HepG2 (cell line): ENCODE results near the gene SMG7. TPM values are rescaled to one million over a fixed set of nuclear protein-coding genes. Genes with fewer than 3 reads are reported as not detected.

Source experiments
- ARNT ChIP-seq: fragments of 450-650 bp; IDR thresholded peaks from 2 replicates; pipeline ENCODE4 v1.6.1; 2017
- HOXA5 ChIP-seq: sonication (generic); formaldehyde crosslinking; IDR thresholded peaks from 2 replicates; pipeline ENCODE4 v1.4.0; 2020; ENCODE audit warnings: missing genetic modification reagents
- KMT2B ChIP-seq: IDR thresholded peaks from 2 replicates; pipeline ENCODE4 v1.6.1; 2016; ENCODE audit warnings: missing genetic modification reagents, missing compliant biosample characterization
- MAZ ChIP-seq, 2 experiments: sonication (generic) in 1 of 2; formaldehyde crosslinking in 1 of 2; IDR thresholded peaks; 2 replicates each; pipeline versions ENCODE4 v1.5.0 to v1.6.1; 2012 to 2020; ENCODE audit warnings: low read depth in 2 of 2, mild to moderate bottlenecking in 2 of 2, borderline replicate concordance in 1 of 2, improper control_type of control experiment in 1 of 2, low read length in 1 of 2, missing genetic modification reagents in 1 of 2, moderate library complexity in 1 of 2
- MTF1 ChIP-seq: sonication (generic); formaldehyde crosslinking; IDR thresholded peaks from 2 replicates; pipeline ENCODE4 v1.5.0; 2020; ENCODE audit warnings: missing genetic modification reagents
- NFATC3 ChIP-seq: sonication (generic); formaldehyde crosslinking; IDR thresholded peaks from 2 replicates; pipeline ENCODE4 v1.5.1; 2020; ENCODE audit warnings: mild to moderate bottlenecking, missing genetic modification reagents
- PAWR ChIP-seq: sonication (generic); formaldehyde crosslinking; IDR thresholded peaks from 2 replicates; pipeline ENCODE4 v1.4.0; 2020; ENCODE audit warnings: missing genetic modification reagents, mild to moderate bottlenecking, borderline replicate concordance
- RXRA ChIP-seq: sonication (generic); formaldehyde crosslinking; IDR thresholded peaks from 2 replicates; pipeline ENCODE4 v1.5.1; 2020; ENCODE audit warnings: missing genetic modification reagents
- SAP130 ChIP-seq: IDR thresholded peaks from 2 replicates; pipeline ENCODE4 v1.6.1; 2016; ENCODE audit warnings: low read depth
- SCMH1 ChIP-seq: sonication (generic); formaldehyde crosslinking; IDR thresholded peaks from 2 replicates; pipeline ENCODE4 v1.9.0; 2021; ENCODE audit warnings: missing genetic modification reagents, mild to moderate bottlenecking, borderline replicate concordance
- ZFP36L2 ChIP-seq: sonication (generic); formaldehyde crosslinking; IDR thresholded peaks from 2 replicates; pipeline ENCODE4 v1.4.0; 2020; ENCODE audit warnings: missing genetic modification reagents
- ZNF207 ChIP-seq: fragments of 450-650 bp; IDR thresholded peaks from 2 replicates; pipeline ENCODE4 v1.6.1; 2016; ENCODE audit warnings: antibody characterized with exemption, borderline replicate concordance
- ZNF3 ChIP-seq: IDR thresholded peaks from 2 replicates; pipeline ENCODE4 v1.7.0; 2017; ENCODE audit warnings: inconsistent platforms
- ZNF550 ChIP-seq: sonication (generic); formaldehyde crosslinking; IDR thresholded peaks from 2 replicates; pipeline ENCODE4 v1.4.0; 2020; ENCODE audit warnings: mild to moderate bottlenecking, missing genetic modification reagents, borderline replicate concordance
- ZNF570 ChIP-seq: sonication (generic); formaldehyde crosslinking; IDR thresholded peaks from 2 replicates; pipeline ENCODE4 v1.4.0; 2020; ENCODE audit warnings: mild to moderate bottlenecking, missing genetic modification reagents, borderline replicate concordance
- ZNF768 ChIP-seq: sonication (generic); formaldehyde crosslinking; IDR thresholded peaks from 2 replicates; pipeline ENCODE4 v1.4.0; 2020; ENCODE audit warnings: missing genetic modification reagents
- polyA plus RNA-seq, 8 experiments: library from polyadenylated mRNA; depleted of rRNA in 3 of 8; stranded (reverse) in 7 of 8; unstranded in 1 of 8; fragments of >200 nt; fragmentation: Illumina TruSeq in 4 of 8; extraction: Trizol in 4 of 8; gene quantifications; 2 replicates each; pipeline versions ENCODE4 v1.2.1 to v1.2.3, GENCODE V29; 2011 to 2016; ENCODE audit warnings: low read depth in 4 of 8, missing spikeins in 1 of 8, mixed read lengths in 1 of 8; ENCODE audit not compliant: insufficient read depth in 1 of 8
- total RNA-seq, 5 experiments: library from RNA; depleted of rRNA; stranded (reverse); fragments of >200 nt; fragmentation: Illumina TruSeq; extraction: Trizol; gene quantifications; 2 replicates each; pipeline ENCODE4 v1.2.3, GENCODE V29; 2016; ENCODE audit warnings: low read depth in 1 of 5
- TF ChIP-seq, protein P1 (sequence below): fragments of 450-650 bp; IDR thresholded peaks from 2 replicates; pipeline ENCODE4 v1.6.1; 2017; ENCODE audit warnings: mild to moderate bottlenecking
- TF ChIP-seq, protein P2 (sequence below): sonication (generic); formaldehyde crosslinking; IDR thresholded peaks from 2 replicates; pipeline ENCODE4 v1.4.0; 2020; ENCODE audit warnings: missing genetic modification reagents, borderline replicate concordance
- TF ChIP-seq, protein P3 (sequence below): sonication (generic); formaldehyde crosslinking; IDR thresholded peaks from 2 replicates; pipeline ENCODE4 v1.4.0; 2020; ENCODE audit warnings: missing genetic modification reagents
- TF ChIP-seq, protein P4 (sequence below): sonication (generic); formaldehyde crosslinking; IDR thresholded peaks from 2 replicates; pipeline ENCODE4 v1.4.0; 2020; ENCODE audit warnings: missing genetic modification reagents, mild to moderate bottlenecking, borderline replicate concordance

SMG7 gene
- total and polyA plus RNA-seq, 2 of the 13 experiments (the other 11 are each of a cell fraction or from before 2014, with no cell fraction given), result 14.9 to 27.9 TPM

DNA sequence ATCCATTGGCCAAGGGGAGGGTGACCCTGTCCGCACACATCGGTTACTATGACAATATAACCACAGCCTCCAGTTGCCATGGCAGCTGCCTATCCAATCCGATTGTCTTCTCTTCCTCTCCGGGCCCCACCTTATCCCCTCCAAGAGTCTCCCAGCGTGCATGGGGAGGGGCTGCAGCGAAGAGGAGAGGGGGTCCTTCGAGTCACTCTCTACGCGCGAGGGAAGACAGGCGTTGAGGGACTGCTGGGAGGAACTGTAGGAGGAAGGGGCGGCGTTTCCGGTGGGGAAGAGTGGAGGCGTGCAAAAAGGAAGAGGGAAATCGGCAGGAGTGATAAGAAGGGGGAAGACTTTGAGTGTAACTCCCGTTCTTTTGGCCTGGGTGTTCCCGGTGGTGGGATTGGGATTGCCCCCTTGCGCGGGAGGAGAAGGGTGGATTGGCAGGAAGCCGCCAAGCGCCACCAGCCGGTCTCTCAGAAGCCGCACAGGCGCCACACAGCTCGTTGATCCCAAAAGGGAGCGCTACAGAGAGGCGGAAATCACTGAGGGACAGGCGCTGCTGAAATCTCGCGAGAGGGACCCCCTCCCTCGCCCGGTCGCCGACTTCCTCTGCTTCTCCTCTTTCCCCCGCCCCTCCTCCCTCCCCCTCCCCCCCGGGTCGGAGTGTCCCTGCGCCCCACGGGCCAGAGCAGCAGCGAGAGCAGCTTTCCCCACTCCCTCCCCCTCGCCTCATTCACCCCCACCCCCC is 384 bp upstream of the SMG7 start (continued):
- TF ChIP-seq, protein P1, sequence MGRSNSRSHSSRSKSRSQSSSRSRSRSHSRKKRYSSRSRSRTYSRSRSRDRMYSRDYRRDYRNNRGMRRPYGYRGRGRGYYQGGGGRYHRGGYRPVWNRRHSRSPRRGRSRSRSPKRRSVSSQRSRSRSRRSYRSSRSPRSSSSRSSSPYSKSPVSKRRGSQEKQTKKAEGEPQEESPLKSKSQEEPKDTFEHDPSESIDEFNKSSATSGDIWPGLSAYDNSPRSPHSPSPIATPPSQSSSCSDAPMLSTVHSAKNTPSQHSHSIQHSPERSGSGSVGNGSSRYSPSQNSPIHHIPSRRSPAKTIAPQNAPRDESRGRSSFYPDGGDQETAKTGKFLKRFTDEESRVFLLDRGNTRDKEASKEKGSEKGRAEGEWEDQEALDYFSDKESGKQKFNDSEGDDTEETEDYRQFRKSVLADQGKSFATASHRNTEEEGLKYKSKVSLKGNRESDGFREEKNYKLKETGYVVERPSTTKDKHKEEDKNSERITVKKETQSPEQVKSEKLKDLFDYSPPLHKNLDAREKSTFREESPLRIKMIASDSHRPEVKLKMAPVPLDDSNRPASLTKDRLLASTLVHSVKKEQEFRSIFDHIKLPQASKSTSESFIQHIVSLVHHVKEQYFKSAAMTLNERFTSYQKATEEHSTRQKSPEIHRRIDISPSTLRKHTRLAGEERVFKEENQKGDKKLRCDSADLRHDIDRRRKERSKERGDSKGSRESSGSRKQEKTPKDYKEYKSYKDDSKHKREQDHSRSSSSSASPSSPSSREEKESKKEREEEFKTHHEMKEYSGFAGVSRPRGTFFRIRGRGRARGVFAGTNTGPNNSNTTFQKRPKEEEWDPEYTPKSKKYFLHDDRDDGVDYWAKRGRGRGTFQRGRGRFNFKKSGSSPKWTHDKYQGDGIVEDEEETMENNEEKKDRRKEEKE, result no peak
- TF ChIP-seq MAZ (IDR thresholded peaks at IDR 0.05; ENCODE audit: borderline replicate concordance, low read depth, low read length), result peak; percentile 71
- peak; percentile 89 for TF ChIP-seq MAZ (CRISPR knock-in tag; IDR thresholded peaks at IDR 0.05; ENCODE audit: low read depth)
- no peak for TF ChIP-seq ZNF3
- no peak for TF ChIP-seq ZNF570 (CRISPR knock-in tag)
- no peak for TF ChIP-seq ZNF207
- peak; percentile 87 for TF ChIP-seq KMT2B (CRISPR knock-in tag)
- peak; percentile 62; the same call in 1 of the 2 replicates for TF ChIP-seq RXRA (CRISPR knock-in tag)
- no peak for TF ChIP-seq ARNT
- no peak for TF ChIP-seq PAWR
- TF ChIP-seq NFATC3 (CRISPR knock-in tag), result no peak
- TF ChIP-seq HOXA5 (CRISPR knock-in tag), result peak; percentile 28; the same call in 1 of the 2 replicates
- TF ChIP-seq, protein P2, sequence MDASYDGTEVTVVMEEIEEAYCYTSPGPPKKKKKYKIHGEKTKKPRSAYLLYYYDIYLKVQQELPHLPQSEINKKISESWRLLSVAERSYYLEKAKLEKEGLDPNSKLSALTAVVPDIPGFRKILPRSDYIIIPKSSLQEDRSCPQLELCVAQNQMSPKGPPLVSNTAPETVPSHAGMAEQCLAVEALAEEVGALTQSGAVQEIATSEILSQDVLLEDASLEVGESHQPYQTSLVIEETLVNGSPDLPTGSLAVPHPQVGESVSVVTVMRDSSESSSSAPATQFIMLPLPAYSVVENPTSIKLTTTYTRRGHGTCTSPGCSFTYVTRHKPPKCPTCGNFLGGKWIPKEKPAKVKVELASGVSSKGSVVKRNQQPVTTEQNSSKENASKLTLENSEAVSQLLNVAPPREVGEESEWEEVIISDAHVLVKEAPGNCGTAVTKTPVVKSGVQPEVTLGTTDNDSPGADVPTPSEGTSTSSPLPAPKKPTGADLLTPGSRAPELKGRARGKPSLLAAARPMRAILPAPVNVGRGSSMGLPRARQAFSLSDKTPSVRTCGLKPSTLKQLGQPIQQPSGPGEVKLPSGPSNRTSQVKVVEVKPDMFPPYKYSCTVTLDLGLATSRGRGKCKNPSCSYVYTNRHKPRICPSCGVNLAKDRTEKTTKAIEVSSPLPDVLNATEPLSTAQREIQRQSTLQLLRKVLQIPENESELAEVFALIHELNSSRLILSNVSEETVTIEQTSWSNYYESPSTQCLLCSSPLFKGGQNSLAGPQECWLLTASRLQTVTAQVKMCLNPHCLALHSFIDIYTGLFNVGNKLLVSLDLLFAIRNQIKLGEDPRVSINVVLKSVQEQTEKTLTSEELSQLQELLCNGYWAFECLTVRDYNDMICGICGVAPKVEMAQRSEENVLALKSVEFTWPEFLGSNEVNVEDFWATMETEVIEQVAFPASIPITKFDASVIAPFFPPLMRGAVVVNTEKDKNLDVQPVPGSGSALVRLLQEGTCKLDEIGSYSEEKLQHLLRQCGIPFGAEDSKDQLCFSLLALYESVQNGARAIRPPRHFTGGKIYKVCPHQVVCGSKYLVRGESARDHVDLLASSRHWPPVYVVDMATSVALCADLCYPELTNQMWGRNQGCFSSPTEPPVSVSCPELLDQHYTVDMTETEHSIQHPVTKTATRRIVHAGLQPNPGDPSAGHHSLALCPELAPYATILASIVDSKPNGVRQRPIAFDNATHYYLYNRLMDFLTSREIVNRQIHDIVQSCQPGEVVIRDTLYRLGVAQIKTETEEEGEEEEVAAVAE (CRISPR knock-in tag), result peak; percentile 88; the same call in 1 of the 2 replicates
- TF ChIP-seq, protein P3, sequence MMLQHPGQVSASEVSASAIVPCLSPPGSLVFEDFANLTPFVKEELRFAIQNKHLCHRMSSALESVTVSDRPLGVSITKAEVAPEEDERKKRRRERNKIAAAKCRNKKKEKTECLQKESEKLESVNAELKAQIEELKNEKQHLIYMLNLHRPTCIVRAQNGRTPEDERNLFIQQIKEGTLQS (CRISPR knock-in tag), result 0 out of 2 replicates have a peak, but pooled peaks have one; percentile 24
- peak; percentile 85 for TF ChIP-seq SAP130 (CRISPR knock-in tag)
- no peak for TF ChIP-seq ZNF550
- no peak for TF ChIP-seq ZFP36L2 (CRISPR knock-in tag)
- TF ChIP-seq MTF1 (CRISPR knock-in tag), result no peak
- TF ChIP-seq SCMH1 (CRISPR knock-in tag), result no peak
- TF ChIP-seq ZNF768 (CRISPR knock-in tag), result no peak
- TF ChIP-seq, protein P4, sequence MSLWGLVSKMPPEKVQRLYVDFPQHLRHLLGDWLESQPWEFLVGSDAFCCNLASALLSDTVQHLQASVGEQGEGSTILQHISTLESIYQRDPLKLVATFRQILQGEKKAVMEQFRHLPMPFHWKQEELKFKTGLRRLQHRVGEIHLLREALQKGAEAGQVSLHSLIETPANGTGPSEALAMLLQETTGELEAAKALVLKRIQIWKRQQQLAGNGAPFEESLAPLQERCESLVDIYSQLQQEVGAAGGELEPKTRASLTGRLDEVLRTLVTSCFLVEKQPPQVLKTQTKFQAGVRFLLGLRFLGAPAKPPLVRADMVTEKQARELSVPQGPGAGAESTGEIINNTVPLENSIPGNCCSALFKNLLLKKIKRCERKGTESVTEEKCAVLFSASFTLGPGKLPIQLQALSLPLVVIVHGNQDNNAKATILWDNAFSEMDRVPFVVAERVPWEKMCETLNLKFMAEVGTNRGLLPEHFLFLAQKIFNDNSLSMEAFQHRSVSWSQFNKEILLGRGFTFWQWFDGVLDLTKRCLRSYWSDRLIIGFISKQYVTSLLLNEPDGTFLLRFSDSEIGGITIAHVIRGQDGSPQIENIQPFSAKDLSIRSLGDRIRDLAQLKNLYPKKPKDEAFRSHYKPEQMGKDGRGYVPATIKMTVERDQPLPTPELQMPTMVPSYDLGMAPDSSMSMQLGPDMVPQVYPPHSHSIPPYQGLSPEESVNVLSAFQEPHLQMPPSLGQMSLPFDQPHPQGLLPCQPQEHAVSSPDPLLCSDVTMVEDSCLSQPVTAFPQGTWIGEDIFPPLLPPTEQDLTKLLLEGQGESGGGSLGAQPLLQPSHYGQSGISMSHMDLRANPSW (CRISPR knock-in tag), result no peak
